SU-DHL-6 (cell line): ENCODE data around the gene TUBGCP6.

Source experiments
- EZH2phosphoT487 ChIP-seq: fragments of 200-600 bp; sonication (generic), shearing (Covaris generic); conservative IDR thresholded peaks from 2 replicates; pipeline ENCODE4 v1.6.1; 2018; ENCODE audit warnings: mild to moderate bottlenecking, antibody characterized with exemption, low read length, moderate library complexity, mixed read lengths
- TF ChIP-seq, protein P1 (sequence below): fragments of 200-600 bp; sonication (generic); IDR thresholded peaks from one replicate; pipeline ENCODE4 v1.5.1; 2017; ENCODE audit warnings: antibody characterized with exemption, mild to moderate bottlenecking, low read length, moderate library complexity; ENCODE audit not compliant: insufficient read depth, poor library complexity, severe bottlenecking

DNA sequence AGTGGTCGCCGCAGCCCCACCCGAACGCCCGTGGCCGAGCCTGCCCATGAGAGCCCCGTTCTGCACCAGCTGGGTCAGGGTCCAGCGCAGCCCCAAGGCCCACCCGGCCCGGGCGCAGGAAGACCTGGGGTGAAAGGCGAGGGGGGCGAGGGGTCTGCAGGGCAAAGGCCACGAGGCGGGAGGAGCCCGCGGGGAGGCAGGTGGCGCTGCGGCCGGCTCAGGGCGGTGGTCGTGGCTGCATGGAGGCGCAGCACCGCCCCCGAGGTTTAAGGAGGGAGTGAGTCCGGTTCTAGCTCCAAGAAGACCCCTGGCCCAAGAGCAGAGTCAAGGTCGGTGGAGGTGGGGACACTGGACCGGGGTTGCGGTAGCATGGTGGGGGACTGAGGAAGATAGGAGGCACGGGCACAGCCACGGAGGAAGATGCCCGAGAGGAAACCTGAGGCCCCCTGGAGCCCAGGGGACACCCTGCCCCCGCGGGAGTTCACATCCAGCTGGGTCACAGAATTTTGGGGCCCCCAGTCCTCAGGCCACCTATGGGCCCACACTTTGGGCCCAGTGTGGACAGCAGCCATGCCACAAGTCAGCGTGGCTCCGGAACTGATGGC lies 6.8 kb upstream of the TUBGCP6 start:
- TF ChIP-seq, protein P1, sequence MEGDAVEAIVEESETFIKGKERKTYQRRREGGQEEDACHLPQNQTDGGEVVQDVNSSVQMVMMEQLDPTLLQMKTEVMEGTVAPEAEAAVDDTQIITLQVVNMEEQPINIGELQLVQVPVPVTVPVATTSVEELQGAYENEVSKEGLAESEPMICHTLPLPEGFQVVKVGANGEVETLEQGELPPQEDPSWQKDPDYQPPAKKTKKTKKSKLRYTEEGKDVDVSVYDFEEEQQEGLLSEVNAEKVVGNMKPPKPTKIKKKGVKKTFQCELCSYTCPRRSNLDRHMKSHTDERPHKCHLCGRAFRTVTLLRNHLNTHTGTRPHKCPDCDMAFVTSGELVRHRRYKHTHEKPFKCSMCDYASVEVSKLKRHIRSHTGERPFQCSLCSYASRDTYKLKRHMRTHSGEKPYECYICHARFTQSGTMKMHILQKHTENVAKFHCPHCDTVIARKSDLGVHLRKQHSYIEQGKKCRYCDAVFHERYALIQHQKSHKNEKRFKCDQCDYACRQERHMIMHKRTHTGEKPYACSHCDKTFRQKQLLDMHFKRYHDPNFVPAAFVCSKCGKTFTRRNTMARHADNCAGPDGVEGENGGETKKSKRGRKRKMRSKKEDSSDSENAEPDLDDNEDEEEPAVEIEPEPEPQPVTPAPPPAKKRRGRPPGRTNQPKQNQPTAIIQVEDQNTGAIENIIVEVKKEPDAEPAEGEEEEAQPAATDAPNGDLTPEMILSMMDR = no peak
- TF ChIP-seq EZH2phosphoT487 = no peak
